Left lung (tissue), 10 donors: Measurements from ENCODE around the gene SRP68. TPM values are rescaled to one million over a fixed set of nuclear protein-coding genes. Genes with fewer than 3 reads are reported as not detected.
A peak's percentile ranks its signal among the peaks of the same experiment; 100 is the strongest.

Source experiments
- ATAC-seq: fragments of 200-7000 bp; cut with Tn5 transposase; one replicate; pipeline ENCODE4 v1.9.1; 2020; ENCODE audit warnings: moderate library complexity
- DNase-seq, 4 donors: peaks; one replicate each; pipeline ENCODE4 v3.0.0-alpha.2; 2013 to 2020
- H3K27ac ChIP-seq, 2 donors: fragments of 200-600 bp; sonication (generic) in 1 of 2; one replicate each; pipeline versions ENCODE4 v1.5.0 to v1.8.0; 2020 to 2021
- H3K27me3 ChIP-seq, 2 donors: fragments of 200-600 bp; sonication (generic) in 1 of 2; one replicate each; pipeline versions ENCODE4 v1.5.0 to v1.8.0; 2020 to 2021
- H3K36me3 ChIP-seq, 2 donors: fragments of 200-600 bp; sonication (generic) in 1 of 2; one replicate each; pipeline versions ENCODE4 v1.5.0 to v1.8.0; 2020 to 2021
- H3K4me1 ChIP-seq, 2 donors: fragments of 200-600 bp; one replicate each; pipeline ENCODE4 v1.8.0; 2021
- H3K4me3 ChIP-seq, 2 donors: fragments of 200-600 bp; sonication (generic) in 1 of 2; one replicate each; pipeline versions ENCODE4 v1.5.0 to v1.8.0; 2020 to 2021; ENCODE audit warnings: mild to moderate bottlenecking in 1 of 2
- H3K9me3 ChIP-seq, 2 donors: fragments of 200-600 bp; sonication (generic) in 1 of 2; one replicate each; pipeline versions ENCODE4 v1.5.0 to v1.8.0; 2020 to 2021
- CTCF ChIP-seq, 2 donors: fragments of 200-600 bp; sonication (generic) in 1 of 2; IDR thresholded peaks; one replicate each; pipeline versions ENCODE4 v1.5.0 to v1.8.0; 2021; ENCODE audit warnings: antibody characterized with exemption in 2 of 2
- intact Hi-C, 2 donors: fragments of 100-400 bp; cut with DNase I; formaldehyde crosslinking; loops; one replicate each; pipeline versions ENCODE4 v1.11.2 to v1.14.2; 2022
- polyA plus RNA-seq, 6 donors: library from polyadenylated mRNA; unstranded; fragments of 120-200 nt; gene quantifications; one replicate each; pipeline ENCODE4 v1.2.1, GENCODE V29; 2013; ENCODE audit not compliant: insufficient read length in 6 of 6
- total RNA-seq, 2 donors: library from RNA; stranded (reverse); fragmentation: NEBNext Ultra II Directional; extraction: Animal tissue kit (Norgen Biotek cat#: 25700); gene quantifications; one replicate each; pipeline ENCODE4 v1.2.1, GENCODE V29; 2021
- donor health status: DM: no; HTN: yes; CAD: no.
- donor health status: DM: no; HTN: no; CAD: no.

Gene SRP68
- total and polyA plus RNA-seq, 8 donors: 61.0 to 104 (median 97.8) TPM

- intact Hi-C loops: no loop called here
- peak in 1 of 4 donors; percentile 75 for DNase-seq
- TF ChIP-seq CTCF (IDR thresholded peaks at IDR 0.05): no peak
These were observed 57.4 kb downstream of the SRP68 start for GRCh38 chr17:76014925-76015261.

GRCh38 chr17:76014100-76014924 lies 58.0 kb downstream of the SRP68 start:
- H3K36me3 ChIP-seq: peaks cover 0 to 21% of the 10 kb centered on the region in 2 donors
- intact Hi-C loops: no loop called here
- peak; percentile 46 to 91 (median 70) for DNase-seq

More at GRCh38 chr17:76014925-76015261, 57.4 kb downstream of the SRP68 start:
- ATAC-seq: no peak
- no peak overlapping the region for H3K4me3 ChIP-seq
- no peak overlapping the region for H3K27ac ChIP-seq
- H3K27me3 ChIP-seq: no peaks in the 10 kb centered on the region
- H3K4me1 ChIP-seq: peaks cover 0 to 3% of the 10 kb centered on the region in 2 donors
- H3K36me3 ChIP-seq: peaks cover 0 to 15% of the 10 kb centered on the region in 2 donors
- H3K9me3 ChIP-seq: no peaks in the 10 kb centered on the region

GRCh38 chr17:76013377-76013932 lies 58.9 kb downstream of the SRP68 start:
- ATAC-seq: no peak
- TF ChIP-seq CTCF (IDR thresholded peaks at IDR 0.05): no peak
- Histone ChIP-seq H3K36me3 (peaks cover 0 to 30% of the 10 kb centered on the region in 2 donors), H3K27me3 (no peaks in the 10 kb centered on the region), H3K27ac (no peak overlapping the region), H3K9me3 (no peaks in the 10 kb centered on the region), H3K4me1 (peaks cover 0 to 3% of the 10 kb centered on the region in 2 donors), H3K4me3 (no peak overlapping the region)
- intact Hi-C loops: no loop called here
- no peak for DNase-seq

More at GRCh38 chr17:76014100-76014924, 58.0 kb downstream of the SRP68 start:
- peak; percentile 97 to 98 for TF ChIP-seq CTCF (IDR thresholded peaks at IDR 0.05)
- Histone ChIP-seq H3K27me3 (no peaks in the 10 kb centered on the region), H3K4me3 (no peak overlapping the region), H3K27ac (no peak overlapping the region), H3K4me1 (peaks cover 0 to 3% of the 10 kb centered on the region in 2 donors), H3K9me3 (no peaks in the 10 kb centered on the region)
- peak; percentile 95 for ATAC-seq

GRCh38 chr17:76011951-76012350 lies 60.4 kb downstream of the SRP68 start:
- H3K27me3 ChIP-seq: no peaks in the 10 kb centered on the region
- H3K4me3 ChIP-seq: no peak overlapping the region
- peaks cover 0 to 32% of the 10 kb centered on the region in 2 donors for H3K36me3 ChIP-seq
- no peak for TF ChIP-seq CTCF (IDR thresholded peaks at IDR 0.05)
- DNase-seq (no peak), ATAC-seq (no peak)
- peaks cover 0 to 3% of the 10 kb centered on the region in 2 donors for H3K4me1 ChIP-seq
- intact Hi-C loops: no loop called here
- no peak overlapping the region for H3K27ac ChIP-seq
- no peaks in the 10 kb centered on the region for H3K9me3 ChIP-seq

GRCh38 chr17:76009969-76010661 lies 62.2 kb downstream of the SRP68 start:
- Histone ChIP-seq H3K4me3 (no peak overlapping the region), H3K9me3 (no peaks in the 10 kb centered on the region), H3K27me3 (no peaks in the 10 kb centered on the region), H3K36me3 (peaks cover 0 to 39% of the 10 kb centered on the region in 2 donors), H3K4me1 (peaks cover 0 to 6% of the 10 kb centered on the region in 2 donors), H3K27ac (no peak overlapping the region)
- intact Hi-C loops: no loop called here
- ATAC-seq: no peak
- TF ChIP-seq CTCF (IDR thresholded peaks at IDR 0.05): no peak
- no peak for DNase-seq
